ENCODE data around the gene PHLPP1.

DNA sequence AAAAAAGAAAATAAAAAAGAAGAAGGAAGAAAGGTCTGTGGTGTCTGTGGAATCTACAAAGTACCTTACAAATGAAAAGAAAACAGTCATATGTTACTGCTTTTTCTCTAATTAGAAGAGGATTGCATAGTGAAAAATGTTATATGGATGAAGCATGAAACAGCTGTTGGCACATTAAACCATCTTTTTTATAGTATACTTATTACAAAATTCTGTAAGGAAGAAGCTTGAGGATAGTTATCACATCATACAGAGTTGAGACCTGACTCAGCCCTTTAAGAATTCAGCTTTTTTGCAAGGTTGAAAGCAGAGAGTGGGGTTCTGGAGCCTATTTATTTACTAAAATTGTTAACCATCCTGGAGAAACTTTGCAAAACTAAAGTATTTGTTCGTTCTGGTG lies 222.7 kb downstream of the PHLPP1 start:
- TF ChIP-seq, protein P1, sequence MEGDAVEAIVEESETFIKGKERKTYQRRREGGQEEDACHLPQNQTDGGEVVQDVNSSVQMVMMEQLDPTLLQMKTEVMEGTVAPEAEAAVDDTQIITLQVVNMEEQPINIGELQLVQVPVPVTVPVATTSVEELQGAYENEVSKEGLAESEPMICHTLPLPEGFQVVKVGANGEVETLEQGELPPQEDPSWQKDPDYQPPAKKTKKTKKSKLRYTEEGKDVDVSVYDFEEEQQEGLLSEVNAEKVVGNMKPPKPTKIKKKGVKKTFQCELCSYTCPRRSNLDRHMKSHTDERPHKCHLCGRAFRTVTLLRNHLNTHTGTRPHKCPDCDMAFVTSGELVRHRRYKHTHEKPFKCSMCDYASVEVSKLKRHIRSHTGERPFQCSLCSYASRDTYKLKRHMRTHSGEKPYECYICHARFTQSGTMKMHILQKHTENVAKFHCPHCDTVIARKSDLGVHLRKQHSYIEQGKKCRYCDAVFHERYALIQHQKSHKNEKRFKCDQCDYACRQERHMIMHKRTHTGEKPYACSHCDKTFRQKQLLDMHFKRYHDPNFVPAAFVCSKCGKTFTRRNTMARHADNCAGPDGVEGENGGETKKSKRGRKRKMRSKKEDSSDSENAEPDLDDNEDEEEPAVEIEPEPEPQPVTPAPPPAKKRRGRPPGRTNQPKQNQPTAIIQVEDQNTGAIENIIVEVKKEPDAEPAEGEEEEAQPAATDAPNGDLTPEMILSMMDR (IDR thresholded peaks at IDR 0.05) = no peak
- no peak for TF ChIP-seq EP300 (IDR thresholded peaks at IDR 0.05)

All from ovary (tissue), 3 donors.